Vagina (tissue), 2 donors: Measurements from ENCODE around the gene CCDC170. TPM values are rescaled to one million over a fixed set of nuclear protein-coding genes. Genes with fewer than 3 reads are reported as not detected.
A peak's percentile ranks its signal among the peaks of the same experiment; 100 is the strongest.

Experiments used
- DNase-seq, 2 donors: peaks; one replicate each; pipeline ENCODE4 v3.0.0-alpha.2; 2017; ENCODE audit errors: extremely low spot score in 2 of 2
- H3K27ac ChIP-seq: fragments of 200-600 bp; sonication (generic); one replicate; pipeline ENCODE4 v1.5.1; 2019
- H3K27me3 ChIP-seq: fragments of 200-600 bp; sonication (generic); one replicate; pipeline ENCODE4 v1.5.1; 2019
- H3K36me3 ChIP-seq, 2 donors: fragments of 200-600 bp; sonication (generic); one replicate each; pipeline ENCODE4 v1.5.1; 2017 to 2019
- H3K4me1 ChIP-seq: fragments of 200-600 bp; sonication (generic); one replicate; pipeline ENCODE4 v1.5.1; 2019
- H3K4me3 ChIP-seq, 2 donors: fragments of 200-600 bp; sonication (generic); 1 replicate in 1 of 2; 2 replicates in 1 of 2; pipeline ENCODE4 v1.5.1; 2016 to 2019
- H3K9me3 ChIP-seq: fragments of 200-600 bp; sonication (generic); one replicate; pipeline ENCODE4 v1.5.1; 2019
- CTCF ChIP-seq, 3 experiments: fragments of 450-650 bp in 2 of 3; fragments of 200-600 bp in 1 of 3; sonication (generic) in 1 of 3; IDR thresholded peaks; one replicate each; pipeline ENCODE4 v1.5.1; 2017 to 2019; ENCODE audit warnings: antibody characterized with exemption in 3 of 3, mild to moderate bottlenecking in 2 of 3, moderate library complexity in 2 of 3
- POLR2A ChIP-seq, 2 donors: fragments of 450-650 bp; IDR thresholded peaks; one replicate each; pipeline ENCODE4 v1.6.1; 2017; ENCODE audit warnings: antibody characterized with exemption in 2 of 2, mild to moderate bottlenecking in 2 of 2, moderate library complexity in 2 of 2
- POLR2AphosphoS5 ChIP-seq, 2 donors: sonication (generic); formaldehyde crosslinking; IDR thresholded peaks; one replicate each; pipeline ENCODE4 v1.9.0; 2017; ENCODE audit warnings: antibody characterized with exemption in 2 of 2, mild to moderate bottlenecking in 2 of 2, low read depth in 1 of 2; ENCODE audit not compliant: insufficient read depth in 1 of 2
- intact Hi-C: fragments of 100-400 bp; cut with DNase I; formaldehyde crosslinking; loops from one replicate; pipeline ENCODE4 v1.15.1; 2023
- total RNA-seq: library from RNA; depleted of rRNA; stranded (reverse); fragments of >200 nt; gene quantifications from one replicate; pipeline ENCODE4 v1.2.3, GENCODE V29; 2016

Gene CCDC170
- total RNA-seq, 1 donor from 2014 or later: 2.0 TPM

GRCh38 chr6:151590742-151591141 lies 96.9 kb downstream of the CCDC170 start:
- TF ChIP-seq POLR2A (IDR thresholded peaks at IDR 0.05) (no peak), POLR2AphosphoS5 (IDR thresholded peaks at IDR 0.05; ENCODE audit: insufficient read depth in 1 of 2, low read depth in 1 of 2) (no peak), CTCF (IDR thresholded peaks at IDR 0.05) (no peak)
- Histone ChIP-seq H3K9me3 (peaks cover 5% of the 10 kb centered on the region), H3K36me3 (no peaks in the 10 kb centered on the region), H3K27ac (no peak overlapping the region), H3K4me1 (no peaks in the 10 kb centered on the region), H3K27me3 (no peaks in the 10 kb centered on the region), H3K4me3 (no peak overlapping the region)
- intact Hi-C loops: no loop called here
- no peak for DNase-seq

- no peaks in the 10 kb centered on the region for H3K36me3 ChIP-seq
- no peak overlapping the region for H3K27ac ChIP-seq
- H3K4me3 ChIP-seq: no peak overlapping the region
- no peaks in the 10 kb centered on the region for H3K4me1 ChIP-seq
- DNase-seq: no peak
- TF ChIP-seq POLR2A (IDR thresholded peaks at IDR 0.05) (no peak), CTCF (IDR thresholded peaks at IDR 0.05) (no peak), POLR2AphosphoS5 (IDR thresholded peaks at IDR 0.05; ENCODE audit: insufficient read depth in 1 of 2, low read depth in 1 of 2) (no peak)
- H3K9me3 ChIP-seq: peaks cover 5% of the 10 kb centered on the region
- intact Hi-C loops: no loop called here
- no peaks in the 10 kb centered on the region for H3K27me3 ChIP-seq
These were observed 98.8 kb downstream of the CCDC170 start for GRCh38 chr6:151592449-151593159.

GRCh38 chr6:151609146-151609902 lies 115.5 kb downstream of the CCDC170 start:
- intact Hi-C loops: no loop called here
- peak overlapping the region; percentile 50 for H3K27ac ChIP-seq
- DNase-seq: peak in 1 of 2 donors; percentile 90
- no peaks in the 10 kb centered on the region for H3K36me3 ChIP-seq
- TF ChIP-seq POLR2A (IDR thresholded peaks at IDR 0.05): no peak
- no peak for TF ChIP-seq CTCF (IDR thresholded peaks at IDR 0.05)
- TF ChIP-seq POLR2AphosphoS5 (IDR thresholded peaks at IDR 0.05; ENCODE audit: insufficient read depth in 1 of 2, low read depth in 1 of 2): no peak
- peaks cover 13% of the 10 kb centered on the region for H3K4me1 ChIP-seq
- H3K4me3 ChIP-seq: no peak overlapping the region
- H3K9me3 ChIP-seq: no peaks in the 10 kb centered on the region
- no peaks in the 10 kb centered on the region for H3K27me3 ChIP-seq

GRCh38 chr6:151610326-151610725 lies 116.5 kb downstream of the CCDC170 start:
- H3K9me3 ChIP-seq: no peaks in the 10 kb centered on the region
- no peaks in the 10 kb centered on the region for H3K27me3 ChIP-seq
- no peak for TF ChIP-seq POLR2AphosphoS5 (IDR thresholded peaks at IDR 0.05; ENCODE audit: insufficient read depth in 1 of 2, low read depth in 1 of 2)
- H3K4me3 ChIP-seq: no peak overlapping the region
- peak overlapping the region; percentile 50 for H3K27ac ChIP-seq
- peaks cover 13% of the 10 kb centered on the region for H3K4me1 ChIP-seq
- intact Hi-C loops: no loop called here
- no peak for DNase-seq
- no peaks in the 10 kb centered on the region for H3K36me3 ChIP-seq

- Histone ChIP-seq H3K36me3 (no peaks in the 10 kb centered on the region), H3K9me3 (no peaks in the 10 kb centered on the region), H3K4me1 (peaks cover 9% of the 10 kb centered on the region), H3K4me3 (no peak overlapping the region), H3K27ac (peak overlapping the region; percentile 64), H3K27me3 (no peaks in the 10 kb centered on the region)
- TF ChIP-seq POLR2A (IDR thresholded peaks at IDR 0.05): no peak
- TF ChIP-seq POLR2AphosphoS5 (IDR thresholded peaks at IDR 0.05; ENCODE audit: insufficient read depth in 1 of 2, low read depth in 1 of 2): no peak
- no peak for TF ChIP-seq CTCF (IDR thresholded peaks at IDR 0.05)
- DNase-seq: no peak
- intact Hi-C loops: no loop called here
These were observed 120.8 kb downstream of the CCDC170 start for GRCh38 chr6:151614630-151615029.
